Neural cell (in vitro differentiated cells): Measurements from ENCODE around the gene PRSS53. TPM values are rescaled to one million over a fixed set of nuclear protein-coding genes. Genes with fewer than 3 reads are reported as not detected.

ENCODE experiments used
- H2AFZ ChIP-seq: fragments of 200-600, 300-800 bp; sonication (generic), shearing (Covaris generic); 2 replicates; pipeline ENCODE4 v1.6.0; 2014; ENCODE audit warnings: low read depth, mild to moderate bottlenecking, antibody characterized with exemption, low read length, moderate library complexity
- H3F3A ChIP-seq: fragments of 200-600 bp; shearing (Covaris generic); 2 replicates; pipeline ENCODE4 v1.6.1; 2016; ENCODE audit warnings: mild to moderate bottlenecking, moderate library complexity, mixed read lengths, antibody characterized with exemption, low read length; ENCODE audit not compliant: insufficient read depth, poor library complexity, severe bottlenecking
- H3K27ac ChIP-seq: fragments of 200-600, 300-800 bp; sonication (generic), shearing (Covaris generic); 2 replicates; pipeline ENCODE4 v1.5.1; 2014; ENCODE audit warnings: mild to moderate bottlenecking, low read length, moderate library complexity
- H3K27me3 ChIP-seq: fragments of 300-800, 200-600 bp; sonication (generic), shearing (Covaris generic); 2 replicates; pipeline ENCODE4 v1.6.0; 2014; ENCODE audit warnings: mild to moderate bottlenecking, low read depth, low read length, moderate library complexity; ENCODE audit not compliant: insufficient read depth
- H3K36me3 ChIP-seq: fragments of 300-800, 200-600 bp; sonication (generic), shearing (Covaris generic); 2 replicates; pipeline ENCODE4 v1.5.1; 2014; ENCODE audit warnings: mild to moderate bottlenecking, antibody characterized with exemption, low read length, moderate library complexity; ENCODE audit not compliant: insufficient read depth
- H3K4me2 ChIP-seq: fragments of 300-800, 200-600 bp; sonication (generic), shearing (Covaris generic); 2 replicates; pipeline ENCODE4 v1.6.0; 2014; ENCODE audit warnings: mild to moderate bottlenecking, low read length
- H3K4me3 ChIP-seq: fragments of 300-800, 200-600 bp; sonication (generic), shearing (Covaris generic); 2 replicates; pipeline ENCODE4 v1.5.1; 2014; ENCODE audit warnings: mild to moderate bottlenecking, low read length, moderate library complexity
- H3K79me2 ChIP-seq: fragments of 200-600 bp; shearing (Covaris generic); replicated peaks from 2 replicates; pipeline ENCODE4 v1.6.0; 2014; ENCODE audit warnings: mild to moderate bottlenecking, low read length, moderate library complexity; ENCODE audit not compliant: insufficient read depth
- H3K9ac ChIP-seq: fragments of 300-800, 200-600 bp; sonication (generic), shearing (Covaris generic); 2 replicates; pipeline ENCODE4 v1.6.1; 2016; ENCODE audit warnings: mild to moderate bottlenecking, low read length, mixed read lengths
- H3K9me2 ChIP-seq: fragments of 200-600 bp; shearing (Covaris generic); 2 replicates; pipeline ENCODE4 v1.6.1; 2016; ENCODE audit warnings: mild to moderate bottlenecking, low read length, mixed read lengths; ENCODE audit not compliant: insufficient read depth
- H3K9me3 ChIP-seq: fragments of 200-600, 300-800 bp; sonication (generic), shearing (Covaris generic); 2 replicates; pipeline ENCODE4 v1.6.1; 2016; ENCODE audit warnings: mild to moderate bottlenecking, mixed run types, low read length, moderate library complexity, mixed read lengths
- H4K20me1 ChIP-seq: fragments of 200-600 bp; shearing (Covaris generic); 2 replicates; pipeline ENCODE4 v1.6.1; 2016; ENCODE audit warnings: mild to moderate bottlenecking, mixed run types; ENCODE audit not compliant: insufficient read depth
- CTCF ChIP-seq: fragments of 450-650 bp; IDR thresholded peaks from 2 replicates; pipeline ENCODE4 v1.5.1; 2014; ENCODE audit warnings: antibody characterized with exemption, mild to moderate bottlenecking, moderate library complexity; ENCODE audit not compliant: poor library complexity, severe bottlenecking
- EZH2 ChIP-seq: fragments of 200-600, 300-800 bp; shearing (Covaris generic), sonication (generic); IDR thresholded peaks from 2 replicates; pipeline ENCODE4 v1.6.1; 2014; ENCODE audit warnings: antibody characterized with exemption, low read length, borderline replicate concordance, mild to moderate bottlenecking; ENCODE audit not compliant: insufficient read depth, poor library complexity, severe bottlenecking
- MXI1 ChIP-seq: fragments of 450-650 bp; conservative IDR thresholded peaks from 2 replicates; pipeline ENCODE4 v1.6.1; 2014; ENCODE audit warnings: antibody characterized with exemption, mild to moderate bottlenecking; ENCODE audit not compliant: poor library complexity, severe bottlenecking
- POLR2AphosphoS5 ChIP-seq: IDR thresholded peaks from 2 replicates; pipeline ENCODE4 v1.6.1; 2012
- RAD21 ChIP-seq: fragments of 450-650 bp; conservative IDR thresholded peaks from 2 replicates; pipeline ENCODE4 v1.6.1; 2014; ENCODE audit warnings: antibody characterized with exemption, mild to moderate bottlenecking, moderate library complexity
- SMC3 ChIP-seq: fragments of 450-650 bp; conservative IDR thresholded peaks from 2 replicates; pipeline ENCODE4 v1.6.1; 2014; ENCODE audit warnings: antibody characterized with exemption, mild to moderate bottlenecking, moderate library complexity; ENCODE audit not compliant: poor library complexity
- TAF1 ChIP-seq: IDR thresholded peaks from 2 replicates; pipeline ENCODE4 v1.6.1; 2012; ENCODE audit warnings: low read depth
- polyA plus RNA-seq: library from polyadenylated mRNA; depleted of rRNA; stranded (reverse); fragments of >200 nt; gene quantifications from 2 replicates; pipeline ENCODE4 v1.2.3, GENCODE V29; 2014
- TF ChIP-seq, protein P1 (sequence below): IDR thresholded peaks from 2 replicates; pipeline ENCODE4 v1.6.1; 2012; ENCODE audit warnings: borderline replicate concordance

PRSS53 gene
- polyA plus RNA-seq, 1 donor from 2014 or later = 9.3 TPM

- Histone ChIP-seq H3K4me3 (no peak overlapping the region), H4K20me1 (no peaks in the 10 kb centered on the region), H3K4me2 (no peak overlapping the region), H3K27ac (no peak overlapping the region), H3F3A (no peaks in the 10 kb centered on the region), H3K9me2 (no peaks in the 10 kb centered on the region), H2AFZ (no peak overlapping the region), H3K27me3 (no peaks in the 10 kb centered on the region), H3K79me2 (no peaks in the 10 kb centered on the region), H3K9ac (no peak overlapping the region), H3K36me3 (no peaks in the 10 kb centered on the region), H3K9me3 (no peaks in the 10 kb centered on the region)
- no peak for TF ChIP-seq CTCF
- no peak for TF ChIP-seq RAD21
- TF ChIP-seq POLR2AphosphoS5 = no peak
- TF ChIP-seq TAF1 = no peak
Measured at GRCh38 chr16:31042866-31043265, 45.9 kb downstream of the PRSS53 start.

GRCh38 chr16:31038993-31039392 is 49.8 kb downstream of the PRSS53 start:
- Histone ChIP-seq H3K27me3 (no peaks in the 10 kb centered on the region), H3K27ac (no peak overlapping the region), H3K36me3 (no peaks in the 10 kb centered on the region), H3K4me2 (no peak overlapping the region), H3F3A (no peaks in the 10 kb centered on the region), H3K9me3 (no peaks in the 10 kb centered on the region), H4K20me1 (no peaks in the 10 kb centered on the region), H3K9ac (no peak overlapping the region), H3K79me2 (peaks cover 6% of the 10 kb centered on the region), H3K9me2 (no peaks in the 10 kb centered on the region), H3K4me3 (no peak overlapping the region), H2AFZ (no peak overlapping the region)
- TF ChIP-seq EZH2 (no peak), SMC3 (no peak)

DNA sequence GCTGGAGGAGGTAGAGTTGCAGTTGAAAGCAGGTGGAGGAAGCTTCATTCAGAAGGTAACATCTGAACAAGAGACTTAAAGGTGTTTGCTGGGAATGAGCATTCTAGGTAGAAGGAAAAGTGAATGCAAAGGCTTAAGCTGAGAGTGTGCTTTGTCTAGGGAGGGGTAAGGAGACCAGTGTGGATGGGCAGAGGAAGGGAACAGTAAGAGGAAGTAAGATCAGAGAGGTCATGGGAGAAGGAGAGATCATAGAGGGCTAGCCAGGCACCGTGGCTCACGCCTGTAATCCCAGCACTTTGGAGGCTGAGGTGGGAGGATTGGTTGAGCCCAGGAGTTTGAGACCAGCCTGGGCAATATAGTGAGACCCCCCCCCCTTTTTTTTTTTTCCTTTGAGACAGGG is 52.1 kb downstream of the PRSS53 start:
- Histone ChIP-seq H3K9ac (no peak overlapping the region), H3K9me3 (no peaks in the 10 kb centered on the region), H3K27me3 (no peaks in the 10 kb centered on the region), H3K27ac (no peak overlapping the region), H3F3A (no peaks in the 10 kb centered on the region), H3K9me2 (no peaks in the 10 kb centered on the region), H4K20me1 (no peaks in the 10 kb centered on the region), H3K4me2 (no peak overlapping the region), H3K79me2 (peaks cover 6% of the 10 kb centered on the region), H3K36me3 (no peaks in the 10 kb centered on the region), H2AFZ (no peak overlapping the region), H3K4me3 (no peak overlapping the region)
- TF ChIP-seq, protein P1, sequence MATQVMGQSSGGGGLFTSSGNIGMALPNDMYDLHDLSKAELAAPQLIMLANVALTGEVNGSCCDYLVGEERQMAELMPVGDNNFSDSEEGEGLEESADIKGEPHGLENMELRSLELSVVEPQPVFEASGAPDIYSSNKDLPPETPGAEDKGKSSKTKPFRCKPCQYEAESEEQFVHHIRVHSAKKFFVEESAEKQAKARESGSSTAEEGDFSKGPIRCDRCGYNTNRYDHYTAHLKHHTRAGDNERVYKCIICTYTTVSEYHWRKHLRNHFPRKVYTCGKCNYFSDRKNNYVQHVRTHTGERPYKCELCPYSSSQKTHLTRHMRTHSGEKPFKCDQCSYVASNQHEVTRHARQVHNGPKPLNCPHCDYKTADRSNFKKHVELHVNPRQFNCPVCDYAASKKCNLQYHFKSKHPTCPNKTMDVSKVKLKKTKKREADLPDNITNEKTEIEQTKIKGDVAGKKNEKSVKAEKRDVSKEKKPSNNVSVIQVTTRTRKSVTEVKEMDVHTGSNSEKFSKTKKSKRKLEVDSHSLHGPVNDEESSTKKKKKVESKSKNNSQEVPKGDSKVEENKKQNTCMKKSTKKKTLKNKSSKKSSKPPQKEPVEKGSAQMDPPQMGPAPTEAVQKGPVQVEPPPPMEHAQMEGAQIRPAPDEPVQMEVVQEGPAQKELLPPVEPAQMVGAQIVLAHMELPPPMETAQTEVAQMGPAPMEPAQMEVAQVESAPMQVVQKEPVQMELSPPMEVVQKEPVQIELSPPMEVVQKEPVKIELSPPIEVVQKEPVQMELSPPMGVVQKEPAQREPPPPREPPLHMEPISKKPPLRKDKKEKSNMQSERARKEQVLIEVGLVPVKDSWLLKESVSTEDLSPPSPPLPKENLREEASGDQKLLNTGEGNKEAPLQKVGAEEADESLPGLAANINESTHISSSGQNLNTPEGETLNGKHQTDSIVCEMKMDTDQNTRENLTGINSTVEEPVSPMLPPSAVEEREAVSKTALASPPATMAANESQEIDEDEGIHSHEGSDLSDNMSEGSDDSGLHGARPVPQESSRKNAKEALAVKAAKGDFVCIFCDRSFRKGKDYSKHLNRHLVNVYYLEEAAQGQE = no peak
- TF ChIP-seq MXI1 (no peak), POLR2AphosphoS5 (no peak), RAD21 (no peak), SMC3 (no peak)
